Tibial nerve (tissue), 4 donors: Measurements from ENCODE around the gene PTPRG. TPM values are rescaled to one million over a fixed set of nuclear protein-coding genes. Genes with fewer than 3 reads are reported as not detected.

ENCODE experiments used
- DNase-seq, 2 donors: peaks; one replicate each; pipeline ENCODE4 v3.0.0-alpha.2; 2019; ENCODE audit warnings: low spot score in 2 of 2
- H3K27ac ChIP-seq, 4 donors: fragments of 200-600 bp; sonication (generic) in 3 of 4; one replicate each; pipeline ENCODE4 v1.5.1; 2017 to 2019; ENCODE audit warnings: mild to moderate bottlenecking in 1 of 4
- H3K27me3 ChIP-seq, 2 donors: fragments of 200-600 bp; sonication (generic) in 1 of 2; one replicate each; pipeline versions ENCODE4 v1.5.1 to v1.6.0; 2017 to 2019
- H3K36me3 ChIP-seq, 3 donors: fragments of 200-600 bp; sonication (generic); one replicate each; pipeline ENCODE4 v1.5.1; 2018 to 2019
- H3K4me1 ChIP-seq, 4 donors: fragments of 200-600 bp; sonication (generic) in 3 of 4; one replicate each; pipeline ENCODE4 v1.5.1; 2017 to 2019
- H3K4me3 ChIP-seq, 4 donors: fragments of 200-600 bp; sonication (generic) in 3 of 4; one replicate each; pipeline ENCODE4 v1.5.1; 2017 to 2019; ENCODE audit warnings: mild to moderate bottlenecking in 1 of 4, moderate library complexity in 1 of 4
- H3K9me3 ChIP-seq, 4 donors: fragments of 200-600 bp; sonication (generic) in 3 of 4; one replicate each; pipeline ENCODE4 v1.5.1; 2017 to 2019
- CTCF ChIP-seq, 5 experiments: fragments of 200-600 bp in 3 of 5; fragments of 450-650 bp in 2 of 5; sonication (generic) in 3 of 5; IDR thresholded peaks; one replicate each; pipeline ENCODE4 v1.5.1; 2016 to 2019; ENCODE audit warnings: antibody characterized with exemption in 5 of 5, mild to moderate bottlenecking in 3 of 5, moderate library complexity in 2 of 5
- EP300 ChIP-seq, 2 donors: sonication (generic); formaldehyde crosslinking; IDR thresholded peaks; one replicate each; pipeline ENCODE4 v1.6.1; 2017; ENCODE audit warnings: antibody characterized with exemption in 2 of 2, mild to moderate bottlenecking in 1 of 2
- POLR2A ChIP-seq, 2 donors: fragments of 450-650 bp; IDR thresholded peaks; one replicate each; pipeline ENCODE4 v1.6.1; 2017; ENCODE audit warnings: antibody characterized with exemption in 2 of 2, mild to moderate bottlenecking in 2 of 2, moderate library complexity in 2 of 2
- WGBS, 2 donors: methylation state at CpG; one replicate each; pipeline ENCODE4 v1.1.5; 2018; 5-methylcytosine and 5-hydroxymethylcytosine counted together
- total RNA-seq, 4 donors: library from RNA; depleted of rRNA; stranded (reverse); fragments of >200 nt; gene quantifications; one replicate each; pipeline ENCODE4 v1.1.0, GENCODE V29; 2016

The PTPRG gene
- total RNA-seq, 4 donors from 2014 or later: 112 to 174 (median 121) TPM

- WGBS, 2 donors: 43 to 46% methylated on average over 3 of the region's 3 CpGs
- peak in 1 of 2 donors; percentile 16 for TF ChIP-seq EP300 (IDR thresholded peaks at IDR 0.05)
- TF ChIP-seq CTCF (IDR thresholded peaks at IDR 0.05): no peak
Observed at GRCh38 chr3:62117903-62118548, 556.7 kb downstream of the PTPRG start.

GRCh38 chr3:62119139-62119538 is 557.8 kb downstream of the PTPRG start:
- H3K36me3 ChIP-seq: no peaks in the 10 kb centered on the region
- peak in 1 of 2 donors; percentile 59 for DNase-seq
- H3K9me3 ChIP-seq: no peaks in the 10 kb centered on the region
- H3K4me3 ChIP-seq: no peak overlapping the region
- peak in 1 of 2 donors; percentile 69 for TF ChIP-seq EP300 (IDR thresholded peaks at IDR 0.05)
- TF ChIP-seq CTCF (IDR thresholded peaks at IDR 0.05): no peak
- 81 to 83% methylated on average over 4 of the region's 4 CpGs for WGBS, 2 donors
- peak overlapping the region in 1 of 4 donors; percentile 28 for H3K27ac ChIP-seq
- H3K4me1 ChIP-seq: peaks cover 0 to 18% (median 0%) of the 10 kb centered on the region in 4 donors
- H3K27me3 ChIP-seq: no peaks in the 10 kb centered on the region

More at GRCh38 chr3:62117903-62118548, 556.7 kb downstream of the PTPRG start:
- Histone ChIP-seq H3K36me3 (no peaks in the 10 kb centered on the region), H3K27ac (peak overlapping the region in 1 of 4 donors; percentile 44), H3K27me3 (no peaks in the 10 kb centered on the region), H3K4me1 (peaks cover 0 to 18% (median 0%) of the 10 kb centered on the region in 4 donors), H3K4me3 (no peak overlapping the region), H3K9me3 (no peaks in the 10 kb centered on the region)
- DNase-seq: no peak

GRCh38 chr3:62122819-62123218 is 561.4 kb downstream of the PTPRG start:
- WGBS, 2 donors: 69 to 70% methylated on average over 4 of the region's 4 CpGs
- H3K9me3 ChIP-seq: no peaks in the 10 kb centered on the region
- H3K4me3 ChIP-seq: no peak overlapping the region
- no peaks in the 10 kb centered on the region for H3K36me3 ChIP-seq
- no peak overlapping the region for H3K27ac ChIP-seq
- peaks cover 0 to 12% (median 0%) of the 10 kb centered on the region in 4 donors for H3K4me1 ChIP-seq
- TF ChIP-seq EP300 (IDR thresholded peaks at IDR 0.05) (no peak), CTCF (IDR thresholded peaks at IDR 0.05) (no peak), POLR2A (IDR thresholded peaks at IDR 0.05) (no peak)
- DNase-seq: no peak
- H3K27me3 ChIP-seq: no peaks in the 10 kb centered on the region

GRCh38 chr3:62125380-62125779 is 564.0 kb downstream of the PTPRG start:
- TF ChIP-seq POLR2A (IDR thresholded peaks at IDR 0.05): no peak
- TF ChIP-seq EP300 (IDR thresholded peaks at IDR 0.05): no peak
- TF ChIP-seq CTCF (IDR thresholded peaks at IDR 0.05): no peak
- Histone ChIP-seq H3K4me1 (peaks cover 0 to 6% (median 0%) of the 10 kb centered on the region in 4 donors), H3K27me3 (no peaks in the 10 kb centered on the region), H3K27ac (no peak overlapping the region), H3K36me3 (no peaks in the 10 kb centered on the region), H3K4me3 (no peak overlapping the region), H3K9me3 (no peaks in the 10 kb centered on the region)
- WGBS, 2 donors: 78 to 79% methylated on average over 4 of the region's 4 CpGs
- no peak for DNase-seq

- DNase-seq: no peak
- Histone ChIP-seq H3K9me3 (no peaks in the 10 kb centered on the region), H3K36me3 (no peaks in the 10 kb centered on the region), H3K4me1 (peaks cover 0 to 13% (median 0%) of the 10 kb centered on the region in 4 donors), H3K27me3 (no peaks in the 10 kb centered on the region), H3K27ac (no peak overlapping the region), H3K4me3 (no peak overlapping the region)
- no peak for TF ChIP-seq CTCF (IDR thresholded peaks at IDR 0.05)
- no peak for TF ChIP-seq POLR2A (IDR thresholded peaks at IDR 0.05)
- no peak for TF ChIP-seq EP300 (IDR thresholded peaks at IDR 0.05)
- WGBS, 2 donors: 89 to 91% methylated on average over 3 of the region's 3 CpGs
Observed at GRCh38 chr3:62127116-62127515, 565.7 kb downstream of the PTPRG start.
